Activated CD4-positive, alpha-beta memory T cell treated with anti-CD3 and anti-CD28 coated beads, Interleukin-2, amount 10 ng/mL, durations not matched to agents 7 days and 5 days (primary cell): ENCODE measurements around the gene ASCC2. TPM values are rescaled to one million over a fixed set of nuclear protein-coding genes. Genes with fewer than 3 reads are reported as not detected.

ENCODE experiments used
- CTCF ChIA-PET: fragments of 350-600 bp; sonication (Branson Sonifier 250); formaldehyde crosslinking; loops from one replicate; lab custom pipeline; 2021; ENCODE audit warnings: antibody characterized with exemption, inconsistent platforms; lab: Charles Lee
- POLR2A ChIA-PET: fragments of 350-600 bp; sonication (Branson Sonifier 250); formaldehyde crosslinking; loops from one replicate; lab custom pipeline; 2021; ENCODE audit warnings: antibody characterized with exemption; lab: Charles Lee
- DNase-seq: peaks from one replicate; pipeline ENCODE4 v3.0.0-alpha.2; 2020
- H3K27ac Mint-ChIP-seq: one replicate; pipeline ENCODE4 v1.8.0; 2021; ENCODE audit warnings: mild to moderate bottlenecking, mixed read lengths
- H3K27me3 Mint-ChIP-seq: one replicate; pipeline ENCODE4 v1.8.0; 2021; ENCODE audit warnings: mixed read lengths
- H3K36me3 Mint-ChIP-seq: one replicate; pipeline ENCODE4 v1.8.0; 2021; ENCODE audit warnings: low read depth, mixed read lengths
- H3K4me1 Mint-ChIP-seq: one replicate; pipeline ENCODE4 v1.8.0; 2021; ENCODE audit warnings: mixed read lengths
- H3K4me3 Mint-ChIP-seq: one replicate; pipeline ENCODE4 v1.8.0; 2021; ENCODE audit warnings: mild to moderate bottlenecking, mixed read lengths
- H3K9me3 Mint-ChIP-seq: one replicate; pipeline ENCODE4 v1.8.0; 2021; ENCODE audit warnings: mixed read lengths
- total RNA-seq, 2 experiments: library from RNA; stranded (reverse); gene quantifications; one replicate each; pipeline ENCODE4 v1.2.3, GENCODE V29; 2021

The ASCC2 gene
- total RNA-seq, 2 experiments from 2014 or later = 76.5 to 81.0 TPM

DNA sequence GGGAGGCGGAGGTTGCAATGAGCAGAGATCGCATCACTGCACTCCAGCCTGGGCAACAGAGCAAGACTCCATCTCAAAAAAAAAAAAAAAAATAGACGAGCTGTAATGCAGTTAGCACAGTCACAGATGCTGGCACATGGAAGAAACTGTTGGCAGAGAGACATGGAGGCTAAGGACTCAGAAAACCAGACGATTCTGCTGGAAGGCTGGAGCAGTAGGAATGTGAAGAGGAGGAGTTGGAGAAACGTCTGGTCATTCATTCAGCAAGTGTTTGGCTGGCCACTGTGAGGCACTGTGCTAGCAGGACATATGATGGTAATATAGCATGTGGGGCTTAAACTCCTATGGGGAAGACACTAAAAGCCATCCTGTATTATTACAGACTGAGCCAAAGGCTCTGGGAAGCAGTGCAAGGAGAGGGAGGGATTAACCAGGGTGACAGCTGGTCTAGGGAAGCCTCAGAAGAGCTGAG, 65.9 kb downstream of the ASCC2 start:
- CTCF ChIA-PET = interaction anchor here (0.6 kb wide), 1 partner anchor 194 kb away, joined by 4 read pairs; no protein-coding TSS in a partner anchor
- H3K36me3 Mint-ChIP-seq = peaks cover 25% of the 10 kb centered on the region
- no peaks in the 10 kb centered on the region for H3K9me3 Mint-ChIP-seq

DNA sequence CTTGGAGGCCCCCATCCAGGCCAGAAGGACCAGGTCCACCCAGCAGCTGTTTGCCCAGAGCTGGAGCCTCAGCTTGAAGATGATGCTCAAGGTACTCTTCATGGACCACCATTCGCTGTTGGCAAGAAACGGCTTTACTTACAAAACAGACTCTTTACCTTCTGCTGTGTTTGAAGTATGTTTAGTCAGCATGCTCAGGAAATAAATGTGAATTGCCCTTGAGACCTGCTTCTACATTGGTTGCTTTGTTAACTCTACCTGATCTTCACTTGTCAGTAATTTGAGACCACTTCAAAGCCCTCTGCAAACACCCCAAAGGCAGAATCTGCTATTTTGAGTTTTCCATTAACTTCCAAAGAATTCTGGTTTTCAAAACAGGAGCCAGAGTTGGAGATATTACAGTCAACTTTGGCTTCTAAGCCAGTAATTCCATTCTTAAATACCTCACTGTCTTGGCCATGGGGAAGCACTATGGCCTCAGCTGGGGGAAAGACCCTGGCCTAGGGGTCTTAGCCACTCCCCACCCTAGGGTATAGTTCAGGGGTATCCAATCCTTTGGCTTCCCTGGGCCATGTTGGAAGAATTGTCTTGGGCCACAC, 68.3 kb downstream of the ASCC2 start:
- POLR2A ChIA-PET = interaction anchor here (1.5 kb wide), 1 partner anchor 68 kb away, joined by 4 read pairs; the partner anchor contains the start of gene ASCC2
- Mint-ChIP-seq H3K4me3 (peak overlapping the region; percentile 7), H3K36me3 (peaks cover 27% of the 10 kb centered on the region), H3K9me3 (no peaks in the 10 kb centered on the region), H3K27me3 (no peaks in the 10 kb centered on the region), H3K4me1 (peaks cover 31% of the 10 kb centered on the region), H3K27ac (no peak overlapping the region)
- no peak for DNase-seq
- CTCF ChIA-PET = no interaction called here

More for the DNA sequence above, 65.9 kb downstream of the ASCC2 start:
- Mint-ChIP-seq H3K4me3 (no peak overlapping the region), H3K27ac (no peak overlapping the region), H3K27me3 (no peaks in the 10 kb centered on the region), H3K4me1 (peaks cover 16% of the 10 kb centered on the region)
- POLR2A ChIA-PET = no interaction called here
- no peak for DNase-seq

DNA sequence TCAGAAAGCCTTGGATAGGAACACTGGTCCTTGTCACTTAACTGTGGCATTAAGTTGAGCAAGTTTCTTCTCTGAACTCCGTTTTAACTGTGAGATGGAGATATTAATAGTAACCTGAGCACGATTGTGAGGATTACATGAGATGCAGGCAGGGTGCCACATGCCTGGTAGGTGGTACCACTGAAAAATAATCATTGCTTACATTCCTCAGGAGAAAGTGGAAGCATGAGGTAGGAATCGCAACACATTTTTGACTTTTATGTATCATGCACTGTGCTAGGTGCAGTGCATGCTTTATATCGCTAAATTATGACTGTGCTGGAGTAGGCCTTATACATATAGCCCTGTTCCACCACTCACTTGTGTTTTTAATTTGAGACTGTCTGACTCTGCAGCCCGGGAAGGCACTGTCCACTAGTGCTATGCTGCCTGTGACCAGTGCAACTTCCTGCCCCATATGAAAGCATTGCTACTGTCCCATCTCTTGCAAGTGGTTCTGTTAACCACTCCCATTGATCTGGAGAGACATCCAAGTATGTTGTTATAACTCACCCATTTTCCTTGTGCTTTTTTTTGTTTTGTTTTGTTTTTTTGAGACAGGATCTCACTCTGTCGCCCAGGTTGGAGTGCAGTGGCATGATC, 69.9 kb downstream of the ASCC2 start:
- H3K9me3 Mint-ChIP-seq = no peaks in the 10 kb centered on the region
- peaks cover 37% of the 10 kb centered on the region for H3K4me1 Mint-ChIP-seq
- H3K4me3 Mint-ChIP-seq = peak overlapping the region; percentile 93
- peak overlapping the region; percentile 79 for H3K27ac Mint-ChIP-seq
- H3K27me3 Mint-ChIP-seq = no peaks in the 10 kb centered on the region
- POLR2A ChIA-PET = interaction anchor here (1.5 kb wide), 1 partner anchor 69 kb away, joined by 4 read pairs; the partner anchor contains the start of gene ASCC2
- CTCF ChIA-PET = no interaction called here
- DNase-seq = no peak
- peaks cover 27% of the 10 kb centered on the region for H3K36me3 Mint-ChIP-seq

DNA sequence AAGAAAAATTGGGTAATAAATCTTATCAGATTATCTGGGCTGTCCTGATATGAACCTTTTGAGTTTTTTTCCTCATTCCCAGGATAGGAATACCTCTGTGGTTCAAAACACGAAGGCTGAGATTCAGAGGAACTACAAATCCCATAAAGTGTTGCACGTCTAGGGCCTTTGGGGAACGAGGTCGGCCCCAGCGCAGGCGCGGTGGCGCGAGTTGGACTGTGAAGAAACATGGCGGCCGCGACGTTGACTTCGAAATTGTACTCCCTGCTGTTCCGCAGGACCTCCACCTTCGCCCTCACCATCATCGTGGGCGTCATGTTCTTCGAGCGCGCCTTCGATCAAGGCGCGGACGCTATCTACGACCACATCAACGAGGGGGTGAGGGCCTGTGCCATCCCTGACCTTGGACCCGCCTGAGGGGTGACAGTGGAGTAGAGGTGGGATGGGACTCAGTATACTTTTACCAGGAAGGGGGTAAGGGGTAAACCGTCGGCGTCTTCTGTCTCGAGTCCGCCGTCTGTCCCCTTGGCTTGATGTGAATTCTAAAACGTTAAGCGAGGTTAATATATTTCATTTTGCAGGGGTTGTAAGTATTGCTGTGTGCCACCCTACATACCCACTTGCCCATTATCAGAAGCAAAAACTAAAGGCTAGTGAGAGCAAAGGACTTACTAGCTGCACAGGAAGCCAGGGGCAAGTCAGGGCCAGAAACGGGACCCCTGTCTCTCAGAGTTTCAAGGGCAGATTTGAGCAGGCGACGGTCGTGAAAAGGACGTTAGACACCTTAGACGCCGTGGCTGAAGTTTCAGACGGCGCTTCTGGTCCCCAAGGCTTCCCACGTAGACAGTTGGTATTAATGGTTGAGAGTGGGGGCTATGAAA, 70.7 kb downstream of the ASCC2 start, which contains the start of gene UQCR10:
TSS of gene UQCR10 (plus strand) at position 199 of the 881 bp plus-strand sequence. CDS start at position 229, 30 bp downstream.
- ChIA-PET CTCF (interaction anchor here (0.9 to 1.2 kb wide), 2 partner anchors 142 to 321 kb away, joined by 4 to 5 read pairs; no protein-coding TSS in a partner anchor), POLR2A (interaction anchor here (0.8 to 2.0 kb wide), 7 partner anchors 8 to 163 kb away, joined by 3 to 20 read pairs (median 6); partner anchors contain the start of gene ASCC2)
- peak within 1 kb of the TSS; percentile 79 for H3K27ac Mint-ChIP-seq
- H3K9me3 Mint-ChIP-seq = no peaks in the 10 kb centered on the region
- H3K4me3 Mint-ChIP-seq = peak within 1 kb of the TSS; percentile 93
- no peaks in the 10 kb centered on the region for H3K27me3 Mint-ChIP-seq
- H3K36me3 Mint-ChIP-seq = peaks cover 27% of the 10 kb centered on the region
- DNase-seq = peak; percentile 93
- peaks cover 37% of the 10 kb centered on the region for H3K4me1 Mint-ChIP-seq

DNA sequence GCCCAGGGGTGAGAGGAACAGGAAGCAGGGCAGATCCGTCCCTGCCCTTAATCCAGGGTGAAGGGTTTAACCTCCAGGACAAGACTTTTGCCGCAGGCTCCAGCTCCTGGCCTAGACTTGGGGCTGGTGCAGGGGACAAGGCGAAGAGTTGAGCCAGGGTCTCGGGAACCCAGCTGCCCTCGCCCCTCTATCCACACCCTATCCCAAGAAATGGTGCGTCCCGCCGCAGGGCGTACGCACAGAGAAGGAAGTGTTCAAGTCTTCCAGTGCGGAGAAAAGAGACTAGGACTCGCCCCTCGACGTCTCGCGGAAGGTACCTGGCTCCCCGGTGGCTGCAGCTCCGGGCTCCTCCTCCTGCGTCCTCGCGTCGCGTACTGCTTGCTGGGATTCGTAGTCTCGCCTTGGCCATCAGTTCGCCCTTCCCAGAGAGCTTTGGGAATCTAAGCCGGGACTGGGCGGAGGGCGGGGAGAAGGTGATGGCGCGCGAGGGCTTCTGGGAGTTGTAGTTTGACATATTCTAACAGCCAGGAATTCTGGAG, 71.4 kb downstream of the ASCC2 start, which contains the start of gene ZMAT5:
TSS of gene ZMAT5 (minus strand) at position 376 of the 539 bp plus-strand sequence. CDS start 18,463 bp downstream, outside the sequence.
- DNase-seq = peak; percentile 94
- CTCF ChIA-PET = interaction anchor here (0.9 to 1.3 kb wide), 3 partner anchors 10 to 322 kb away, joined by 3 to 5 read pairs (median 4); no protein-coding TSS in a partner anchor

DNA sequence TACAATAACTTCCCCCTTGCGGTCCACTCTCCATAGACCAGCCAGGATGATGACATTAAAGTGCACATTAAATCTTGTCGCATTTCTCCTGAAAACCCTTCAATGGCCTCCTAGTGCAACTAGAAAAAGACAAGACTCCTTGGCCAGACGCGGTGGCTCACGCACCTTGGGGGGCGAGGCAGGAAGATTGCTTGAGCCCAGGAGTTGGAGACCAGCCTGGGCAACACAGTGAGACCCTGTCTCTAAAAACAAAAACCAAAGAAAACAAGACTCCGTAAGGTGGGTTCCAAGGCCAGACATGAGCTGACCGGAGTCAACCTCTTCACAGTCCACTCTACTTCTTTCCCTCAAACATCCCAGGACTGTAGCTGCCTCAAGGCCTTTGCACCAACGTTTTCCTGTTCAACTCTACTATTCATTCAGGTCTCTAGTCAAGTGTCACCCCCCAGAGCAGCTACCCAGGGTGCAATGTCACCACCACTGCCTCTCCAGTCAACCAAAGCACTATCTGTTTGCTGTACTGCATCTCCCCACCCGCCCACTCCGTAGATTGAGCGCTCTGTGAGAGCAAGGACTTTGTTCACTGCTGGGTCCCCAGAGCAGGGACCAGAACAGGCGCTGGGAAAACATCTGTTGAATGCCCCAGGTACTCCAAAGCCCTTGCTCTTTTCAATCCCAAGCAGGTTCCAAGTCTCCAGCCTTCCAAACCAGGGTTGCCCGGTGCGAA, 72.0 kb downstream of the ASCC2 start:
- ChIA-PET POLR2A (interaction anchor here (0.8 to 2.0 kb wide), 9 partner anchors 9 to 162 kb away, joined by 3 to 20 read pairs (median 5); partner anchors contain the start of gene ASCC2), CTCF (interaction anchor here (0.9 to 1.3 kb wide), 3 partner anchors 9 to 322 kb away, joined by 3 to 5 read pairs (median 4); no protein-coding TSS in a partner anchor)
- Mint-ChIP-seq H3K4me1 (peaks cover 37% of the 10 kb centered on the region), H3K36me3 (peaks cover 27% of the 10 kb centered on the region), H3K27me3 (no peaks in the 10 kb centered on the region), H3K9me3 (no peaks in the 10 kb centered on the region), H3K4me3 (peak overlapping the region; percentile 93), H3K27ac (peak overlapping the region; percentile 79)
- peak; percentile 35 for DNase-seq

More for the DNA sequence above, 71.4 kb downstream of the ASCC2 start, which contains the start of gene ZMAT5:
- H3K36me3 Mint-ChIP-seq = peaks cover 27% of the 10 kb centered on the region
- POLR2A ChIA-PET = interaction anchor here (0.8 to 2.0 kb wide), 10 partner anchors 9 to 162 kb away, joined by 3 to 20 read pairs (median 5); partner anchors contain the start of gene ASCC2
- H3K9me3 Mint-ChIP-seq = no peaks in the 10 kb centered on the region
- no peaks in the 10 kb centered on the region for H3K27me3 Mint-ChIP-seq
- H3K4me3 Mint-ChIP-seq = peak within 1 kb of the TSS; percentile 93
- H3K27ac Mint-ChIP-seq = peak within 1 kb of the TSS; percentile 79
- H3K4me1 Mint-ChIP-seq = peaks cover 37% of the 10 kb centered on the region

DNA sequence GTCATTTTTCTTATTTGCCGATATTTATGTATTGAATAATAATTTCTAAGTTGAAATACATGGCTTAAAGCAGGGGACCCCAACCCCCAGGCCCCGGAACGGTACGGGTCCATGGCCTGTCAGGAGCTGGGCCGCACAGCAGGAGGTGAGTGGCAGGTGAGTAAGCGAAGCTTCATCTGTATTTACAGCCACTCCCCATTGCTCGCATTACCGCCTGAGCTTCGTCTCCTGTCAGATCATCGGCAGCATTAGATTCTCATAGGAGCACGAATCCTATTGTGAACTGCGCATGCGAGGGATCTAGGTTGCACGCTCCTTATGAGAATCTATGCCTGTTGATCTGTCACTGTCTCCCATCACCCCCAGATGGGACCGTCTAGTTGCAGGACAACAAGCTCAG, 75.8 kb downstream of the ASCC2 start:
- H3K27me3 Mint-ChIP-seq = no peaks in the 10 kb centered on the region
- no peak overlapping the region for H3K4me3 Mint-ChIP-seq
- peaks cover 21% of the 10 kb centered on the region for H3K4me1 Mint-ChIP-seq
- H3K36me3 Mint-ChIP-seq = peaks cover 2% of the 10 kb centered on the region
- no peaks in the 10 kb centered on the region for H3K9me3 Mint-ChIP-seq
- H3K27ac Mint-ChIP-seq = no peak overlapping the region
- no peak for DNase-seq
- ChIA-PET CTCF (no interaction called here), POLR2A (no interaction called here)

DNA sequence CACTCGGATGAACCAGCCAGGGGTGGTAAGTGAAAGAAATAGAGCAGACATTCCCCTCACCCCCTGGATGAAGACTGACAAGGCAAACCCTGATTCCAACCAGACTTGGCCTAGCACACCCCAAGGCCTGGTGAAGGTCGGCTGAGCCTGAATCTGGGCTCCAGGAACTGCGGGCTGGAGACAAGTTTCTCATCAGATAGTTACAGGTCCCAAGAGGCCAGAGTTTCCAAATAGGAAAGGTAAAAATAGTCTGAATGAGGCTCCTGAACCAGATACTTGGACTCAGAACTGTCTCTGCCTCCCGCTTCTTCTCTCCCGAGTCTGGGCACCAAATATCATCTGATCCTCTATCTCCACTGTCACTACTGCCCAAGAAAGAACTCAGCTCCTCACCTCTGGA, 79.1 kb downstream of the ASCC2 start:
- Mint-ChIP-seq H3K4me3 (no peak overlapping the region), H3K27ac (no peak overlapping the region), H3K4me1 (peaks cover under 1% of the 10 kb centered on the region), H3K36me3 (no peaks in the 10 kb centered on the region), H3K9me3 (no peaks in the 10 kb centered on the region), H3K27me3 (no peaks in the 10 kb centered on the region)
- POLR2A ChIA-PET = no interaction called here
- CTCF ChIA-PET = no interaction called here
- DNase-seq = no peak

DNA sequence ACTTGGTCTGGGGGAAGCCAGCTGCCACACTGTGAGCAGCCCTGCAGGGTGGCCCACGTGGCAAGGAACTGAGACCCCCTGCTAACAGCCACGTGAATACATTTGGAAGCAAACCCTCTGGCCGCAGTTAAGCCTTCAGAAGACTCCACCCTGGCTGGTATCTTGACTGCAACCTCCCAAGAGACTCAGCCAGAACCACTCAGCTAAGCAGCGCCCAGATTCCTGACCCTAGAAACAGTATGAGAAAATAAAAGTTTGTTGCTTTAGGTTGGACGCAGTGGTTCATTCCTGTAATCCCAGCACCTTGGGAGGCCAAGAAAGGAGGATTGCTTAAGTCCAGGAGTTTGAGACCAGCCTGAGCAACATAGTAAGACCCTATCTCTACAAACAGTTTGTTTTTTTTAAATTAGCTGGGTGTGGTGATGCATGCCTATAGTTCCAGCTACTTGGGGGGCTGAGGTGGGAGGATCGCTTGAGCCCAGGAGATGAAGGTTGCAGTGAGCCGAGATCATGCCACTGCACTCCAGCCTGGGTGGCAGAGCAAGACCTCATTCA, 79.9 kb downstream of the ASCC2 start:
- Mint-ChIP-seq H3K4me1 (no peaks in the 10 kb centered on the region), H3K36me3 (no peaks in the 10 kb centered on the region), H3K27me3 (no peaks in the 10 kb centered on the region), H3K27ac (no peak overlapping the region), H3K9me3 (no peaks in the 10 kb centered on the region), H3K4me3 (no peak overlapping the region)
- POLR2A ChIA-PET = interaction anchor here (1.5 kb wide), 1 partner anchor 8 kb away, joined by 5 read pairs; no protein-coding TSS in a partner anchor
- no peak for DNase-seq
- CTCF ChIA-PET = interaction anchor here (0.7 kb wide), 1 partner anchor 127 kb away, joined by 3 read pairs; no protein-coding TSS in a partner anchor

DNA sequence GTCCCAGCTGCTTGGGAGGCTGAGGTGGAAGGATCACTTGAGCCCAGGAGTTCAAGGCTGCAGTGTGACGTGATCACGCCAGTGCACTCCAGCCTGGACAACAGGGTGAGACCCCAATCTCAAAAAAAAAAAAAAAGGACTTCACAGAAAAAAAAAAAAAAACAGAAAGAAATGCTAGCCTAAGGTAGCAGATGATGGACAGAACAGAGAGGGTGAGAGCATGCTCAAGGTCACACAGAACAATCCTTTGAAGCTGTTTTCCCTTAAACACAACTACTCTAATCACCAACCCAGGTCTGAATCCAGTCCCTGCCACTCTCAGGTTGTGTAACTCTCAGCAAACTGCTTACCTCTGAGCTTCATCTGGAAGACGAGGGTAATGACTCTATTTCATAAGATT, 81.0 kb downstream of the ASCC2 start:
- ChIA-PET CTCF (interaction anchor here (0.7 to 1.6 kb wide), 2 partner anchors 9 to 126 kb away, joined by 3 read pairs; partner anchors contain the start of gene ZMAT5), POLR2A (interaction anchor here (0.6 to 1.5 kb wide), 3 partner anchors 9 to 177 kb away, joined by 3 to 5 read pairs (median 3); no protein-coding TSS in a partner anchor)
- no peaks in the 10 kb centered on the region for H3K36me3 Mint-ChIP-seq

DNA sequence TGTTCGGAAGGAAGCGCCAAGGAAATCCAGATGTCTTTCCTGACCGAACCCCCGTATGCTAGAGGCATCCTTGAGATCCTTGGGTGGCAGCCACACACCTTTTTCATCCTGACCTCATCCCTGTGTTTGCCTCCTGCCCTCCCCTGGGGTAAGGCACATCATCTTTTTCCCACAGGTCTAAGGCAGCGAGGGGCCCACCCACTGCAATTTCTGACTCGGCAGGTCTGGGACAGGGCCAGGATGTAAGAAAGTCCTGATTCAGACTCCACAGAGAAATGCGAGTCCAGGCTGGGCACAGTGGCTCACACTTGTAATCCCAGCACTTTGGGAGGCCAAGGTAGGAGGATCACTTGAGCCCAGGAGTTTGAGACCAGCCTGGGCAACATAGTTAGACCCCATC, 81.7 kb downstream of the ASCC2 start:
- peaks cover 8% of the 10 kb centered on the region for H3K4me1 Mint-ChIP-seq
- H3K9me3 Mint-ChIP-seq = no peaks in the 10 kb centered on the region
- no peak overlapping the region for H3K27ac Mint-ChIP-seq
- no peaks in the 10 kb centered on the region for H3K36me3 Mint-ChIP-seq
- DNase-seq = no peak
- no peak overlapping the region for H3K4me3 Mint-ChIP-seq
- CTCF ChIA-PET = interaction anchor here (1.6 kb wide), 1 partner anchor 10 kb away, joined by 3 read pairs; the partner anchor contains the start of gene ZMAT5
- no peaks in the 10 kb centered on the region for H3K27me3 Mint-ChIP-seq
- POLR2A ChIA-PET = interaction anchor here (0.8 to 1.1 kb wide), 2 partner anchors 10 to 176 kb away, joined by 3 read pairs; no protein-coding TSS in a partner anchor

More for the DNA sequence above, 81.0 kb downstream of the ASCC2 start:
- H3K4me3 Mint-ChIP-seq = no peak overlapping the region
- no peak for DNase-seq
- no peaks in the 10 kb centered on the region for H3K9me3 Mint-ChIP-seq
- peaks cover 3% of the 10 kb centered on the region for H3K4me1 Mint-ChIP-seq
- H3K27me3 Mint-ChIP-seq = no peaks in the 10 kb centered on the region
- H3K27ac Mint-ChIP-seq = no peak overlapping the region
